Mesenchymal stem cell (in vitro differentiated cells and primary cell): ENCODE results near the gene DNAI2.

Experiments used
- DNase-seq: peaks from one replicate; pipeline ENCODE4 v3.0.0-alpha.2; 2013
- H2AFZ ChIP-seq: one replicate; pipeline ENCODE4 v1.6.1; 2013; ENCODE audit warnings: low read depth, mild to moderate bottlenecking, control low read depth, inconsistent platforms, low read length, moderate library complexity
- H2AK5ac ChIP-seq: 2 replicates; pipeline ENCODE4 v1.6.1; 2013; ENCODE audit warnings: low read length, moderate library complexity, mild to moderate bottlenecking, inconsistent platforms; ENCODE audit not compliant: severe bottlenecking
- H2BK120ac ChIP-seq: one replicate; pipeline ENCODE4 v1.6.1; 2013; ENCODE audit warnings: low read depth, mild to moderate bottlenecking, inconsistent platforms, low read length, moderate library complexity
- H2BK12ac ChIP-seq, 2 experiments: one replicate each; pipeline ENCODE4 v1.6.1; 2013; ENCODE audit warnings: inconsistent platforms in 2 of 2, low read length in 2 of 2, mild to moderate bottlenecking in 2 of 2, moderate library complexity in 2 of 2, control low read depth in 1 of 2
- H2BK15ac ChIP-seq: one replicate; pipeline ENCODE4 v1.6.1; 2013; ENCODE audit warnings: mild to moderate bottlenecking, low read depth, inconsistent platforms; ENCODE audit not compliant: poor library complexity, severe bottlenecking
- H2BK5ac ChIP-seq: 2 replicates; pipeline ENCODE4 v1.6.1; 2013; ENCODE audit warnings: low read depth, mild to moderate bottlenecking, low read length, control low read depth, inconsistent platforms; ENCODE audit not compliant: poor library complexity, severe bottlenecking
- H3K14ac ChIP-seq, 2 experiments: one replicate each; pipeline ENCODE4 v1.6.1; 2013; ENCODE audit warnings: inconsistent platforms in 2 of 2, low read length in 2 of 2, control low read depth in 1 of 2, mild to moderate bottlenecking in 1 of 2, moderate library complexity in 1 of 2
- H3K18ac ChIP-seq, 2 experiments: one replicate each; pipeline ENCODE4 v1.6.1; 2013; ENCODE audit warnings: inconsistent platforms in 2 of 2, low read length in 2 of 2, control low read depth in 1 of 2, low read depth in 1 of 2, mild to moderate bottlenecking in 1 of 2
- H3K23ac ChIP-seq, 2 experiments: one replicate each; pipeline ENCODE4 v1.6.1; 2013; ENCODE audit warnings: inconsistent platforms in 2 of 2, low read length in 2 of 2, mild to moderate bottlenecking in 2 of 2, moderate library complexity in 2 of 2, control low read depth in 1 of 2
- H3K27ac ChIP-seq: 2 replicates; pipeline ENCODE4 v1.5.1; 2013; ENCODE audit warnings: mild to moderate bottlenecking, moderate library complexity, low read length, control low read depth, inconsistent platforms; ENCODE audit not compliant: poor library complexity, severe bottlenecking
- H3K27me3 ChIP-seq, 2 experiments: 2 replicates each; pipeline versions ENCODE4 v1.6.1 to v1.7.0; 2013; ENCODE audit warnings: low read length in 2 of 2, mild to moderate bottlenecking in 2 of 2, moderate library complexity in 2 of 2, control low read depth in 1 of 2, inconsistent platforms in 1 of 2; ENCODE audit not compliant: control insufficient read depth in 1 of 2, insufficient read depth in 1 of 2
- H3K36me3 ChIP-seq, 2 experiments: 2 replicates each; pipeline versions ENCODE4 v1.6.1 to v1.7.0; 2013; ENCODE audit warnings: low read length in 2 of 2, control low read depth in 1 of 2, inconsistent platforms in 1 of 2, low read depth in 1 of 2, mild to moderate bottlenecking in 1 of 2; ENCODE audit not compliant: insufficient read depth in 2 of 2, control insufficient read depth in 1 of 2
- H3K4ac ChIP-seq, 2 experiments: one replicate each; pipeline ENCODE4 v1.6.1; 2013; ENCODE audit warnings: inconsistent platforms in 2 of 2, low read length in 2 of 2, mild to moderate bottlenecking in 2 of 2, moderate library complexity in 2 of 2, control low read depth in 1 of 2, low read depth in 1 of 2
- H3K4me1 ChIP-seq: 2 replicates; pipeline ENCODE4 v1.6.1; 2013; ENCODE audit warnings: low read depth, low read length, control low read depth; ENCODE audit not compliant: control insufficient read depth, insufficient read depth
- H3K4me2 ChIP-seq: 2 replicates; pipeline ENCODE4 v1.6.1; 2013; ENCODE audit warnings: low read length, mild to moderate bottlenecking, inconsistent platforms; ENCODE audit not compliant: poor library complexity, severe bottlenecking
- H3K4me3 ChIP-seq, 2 experiments: 2 replicates each; pipeline versions ENCODE4 v1.5.1 to v1.7.0; 2013; ENCODE audit warnings: low read length in 2 of 2, mild to moderate bottlenecking in 2 of 2, control low read depth in 1 of 2, low read depth in 1 of 2; ENCODE audit not compliant: insufficient read depth in 1 of 2
- H3K79me1 ChIP-seq: replicated peaks from 2 replicates; pipeline ENCODE4 v1.6.1; 2013; ENCODE audit warnings: mild to moderate bottlenecking, control low read depth, low read length, inconsistent platforms; ENCODE audit not compliant: poor library complexity, severe bottlenecking
- H3K9ac ChIP-seq: 2 replicates; pipeline ENCODE4 v1.7.0; 2013; ENCODE audit warnings: mild to moderate bottlenecking, low read length, moderate library complexity
- H3K9me3 ChIP-seq: 2 replicates; pipeline ENCODE4 v1.7.0; 2013; ENCODE audit warnings: mild to moderate bottlenecking, low read length; ENCODE audit not compliant: control insufficient read depth
- H4K8ac ChIP-seq: one replicate; pipeline ENCODE4 v1.6.1; 2013; ENCODE audit warnings: inconsistent platforms, mild to moderate bottlenecking, low read length, moderate library complexity
- H4K91ac ChIP-seq: one replicate; pipeline ENCODE4 v1.6.1; 2013; ENCODE audit warnings: mild to moderate bottlenecking, low read length, inconsistent platforms
- WGBS: methylation state at CpG from one replicate; pipeline ENCODE4 v1.1.7; 2013; ENCODE audit warnings: mixed read lengths; 5-methylcytosine and 5-hydroxymethylcytosine counted together

The DNAI2 gene

DNA sequence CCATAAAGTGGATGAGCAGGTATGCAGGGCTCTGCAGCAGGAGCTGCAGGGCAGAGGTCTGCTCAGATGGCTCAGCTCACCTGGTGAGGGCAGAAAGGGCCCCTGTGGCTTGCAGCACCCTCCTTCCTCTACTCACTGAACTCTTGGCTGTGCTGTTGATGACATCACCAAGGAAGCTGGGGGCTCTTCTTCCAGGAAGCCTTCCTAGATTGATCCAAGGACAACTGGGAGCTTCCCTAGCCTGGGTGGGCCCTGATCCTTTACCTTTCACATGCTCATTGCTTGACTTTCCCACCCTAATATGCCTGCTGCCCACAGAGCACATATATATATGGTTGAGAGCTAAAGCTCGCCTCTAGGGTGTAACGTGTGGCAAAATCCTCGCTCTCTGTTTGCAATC, 54.5 kb downstream of the DNAI2 start:
- Histone ChIP-seq H3K4me1 (peaks cover 10% of the 10 kb centered on the region), H3K4ac (no peak overlapping the region), H3K4me2 (no peak overlapping the region), H3K9me3 (no peaks in the 10 kb centered on the region), H2AFZ (no peak overlapping the region), H2AK5ac (no peak overlapping the region), H3K23ac (no peak overlapping the region), H2BK15ac (no peak overlapping the region), H3K9ac (no peak overlapping the region), H3K14ac (no peak overlapping the region), H2BK120ac (no peak overlapping the region), H3K4me3 (no peak overlapping the region), H3K27me3 (peaks cover 48 to 81% of the 10 kb centered on the region in 2 experiments), H4K8ac (no peak overlapping the region), H2BK5ac (no peak overlapping the region), H3K36me3 (no peaks in the 10 kb centered on the region), H3K27ac (no peak overlapping the region), H3K79me1 (no peaks in the 10 kb centered on the region), H3K18ac (no peak overlapping the region), H2BK12ac (no peak overlapping the region), H4K91ac (no peak overlapping the region)
- WGBS = 92% methylated on average over 3 of the region's 3 CpGs
- DNase-seq = no peak

DNA sequence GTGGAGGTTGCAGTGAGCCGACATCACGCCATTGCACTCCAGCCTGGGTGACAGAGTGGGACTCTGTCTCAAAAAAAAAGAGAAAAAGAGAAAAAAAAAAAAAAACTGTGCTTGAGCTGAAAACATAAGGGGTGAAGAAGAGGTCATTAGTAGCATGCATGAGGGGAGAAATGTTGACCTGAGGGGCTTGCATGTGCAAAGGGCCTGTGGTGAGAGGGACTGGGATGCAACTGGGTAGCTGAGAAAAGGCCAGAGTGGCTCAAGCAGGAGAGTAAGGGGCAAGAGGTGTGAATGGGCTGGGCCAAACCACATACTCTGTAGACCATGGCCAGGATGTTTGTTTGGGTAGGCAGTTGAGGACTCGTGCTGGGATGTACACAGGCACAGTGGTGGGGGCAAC, 55.3 kb downstream of the DNAI2 start:
- H4K8ac ChIP-seq = no peak overlapping the region
- no peak overlapping the region for H2BK120ac ChIP-seq
- H3K23ac ChIP-seq = no peak overlapping the region
- no peak overlapping the region for H3K18ac ChIP-seq
- no peaks in the 10 kb centered on the region for H3K36me3 ChIP-seq
- H3K4me2 ChIP-seq = no peak overlapping the region
- 75% methylated on average over 3 of the region's 3 CpGs for WGBS
- H3K27me3 ChIP-seq = peaks cover 47 to 83% of the 10 kb centered on the region in 2 experiments
- no peak overlapping the region for H2BK15ac ChIP-seq
- H3K4me1 ChIP-seq = peaks cover 10% of the 10 kb centered on the region
- H3K9ac ChIP-seq = no peak overlapping the region
- H3K4me3 ChIP-seq = no peak overlapping the region
- no peaks in the 10 kb centered on the region for H3K79me1 ChIP-seq
- no peak overlapping the region for H2AK5ac ChIP-seq
- H3K14ac ChIP-seq = no peak overlapping the region
- peaks cover 4% of the 10 kb centered on the region for H3K9me3 ChIP-seq
- H3K27ac ChIP-seq = no peak overlapping the region
- no peak for DNase-seq
- H4K91ac ChIP-seq = no peak overlapping the region
- no peak overlapping the region for H3K4ac ChIP-seq
- H2AFZ ChIP-seq = no peak overlapping the region
- no peak overlapping the region for H2BK5ac ChIP-seq
- H2BK12ac ChIP-seq = no peak overlapping the region

DNA sequence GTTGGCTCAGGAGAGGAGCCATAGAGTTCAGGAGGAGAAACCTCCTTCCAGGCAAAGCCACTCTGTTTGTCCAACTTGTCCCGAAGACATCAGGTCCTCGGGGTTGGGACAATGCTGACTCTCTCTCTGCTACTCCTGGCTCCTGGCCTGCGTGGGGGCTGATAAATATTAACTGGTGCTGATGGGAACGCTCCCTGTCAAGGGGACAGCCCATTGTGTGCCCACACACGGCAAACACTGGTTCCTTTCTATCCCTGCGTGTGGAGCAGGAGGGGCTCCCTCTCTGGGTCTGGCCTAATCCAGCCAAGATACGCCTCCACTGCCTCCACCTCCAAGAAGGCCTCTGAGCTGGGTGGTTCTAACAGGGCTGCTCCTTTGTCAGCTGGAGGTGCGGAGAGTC, 56.4 kb downstream of the DNAI2 start:
- Histone ChIP-seq H3K18ac (no peak overlapping the region), H3K4me2 (no peak overlapping the region)
- DNase-seq = no peak

DNA sequence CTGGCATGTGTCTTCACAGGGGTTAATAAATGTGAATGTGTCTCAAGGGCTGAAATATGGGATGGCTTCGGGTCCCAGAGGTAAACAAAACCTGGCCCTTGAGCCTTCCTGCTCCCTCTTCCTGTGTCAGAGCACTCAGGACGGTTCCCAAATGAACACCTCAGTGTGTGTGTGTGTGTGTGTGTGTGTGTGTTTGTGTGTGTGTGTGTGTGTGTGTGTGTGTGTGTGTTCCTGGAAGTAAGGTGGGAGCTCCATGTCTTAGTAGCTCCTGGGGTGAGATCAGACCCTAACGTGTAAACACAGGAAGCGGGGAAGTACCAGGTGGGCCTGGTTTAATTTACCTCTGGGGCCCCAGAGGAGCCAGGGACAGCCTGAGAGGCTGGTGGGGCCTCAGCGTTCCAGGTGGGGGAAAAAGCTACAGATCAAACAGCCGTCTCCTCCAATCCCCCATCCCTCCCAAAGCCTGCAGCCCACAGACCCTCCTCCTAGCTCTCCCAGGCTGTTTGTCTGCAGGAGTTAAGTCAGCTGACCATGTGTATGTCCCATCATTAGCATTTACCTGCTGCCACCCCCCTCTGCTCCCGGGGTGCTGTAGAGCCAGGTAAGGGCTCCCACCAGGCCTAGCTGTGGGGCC, 58.1 kb downstream of the DNAI2 start:
- no peak overlapping the region for H2BK15ac ChIP-seq
- no peak overlapping the region for H3K18ac ChIP-seq
- H3K23ac ChIP-seq = no peak overlapping the region
- DNase-seq = no peak
- no peaks in the 10 kb centered on the region for H3K79me1 ChIP-seq
- H2BK5ac ChIP-seq = no peak overlapping the region
- no peaks in the 10 kb centered on the region for H3K36me3 ChIP-seq
- H3K9ac ChIP-seq = no peak overlapping the region
- H4K8ac ChIP-seq = no peak overlapping the region
- WGBS = 37% methylated on average over 7 of the region's 7 CpGs
- no peak overlapping the region for H2BK120ac ChIP-seq
- H2BK12ac ChIP-seq = no peak overlapping the region
- no peak overlapping the region for H2AFZ ChIP-seq
- no peaks in the 10 kb centered on the region for H3K4me1 ChIP-seq
- H4K91ac ChIP-seq = no peak overlapping the region
- no peak overlapping the region for H3K14ac ChIP-seq
- H2AK5ac ChIP-seq = no peak overlapping the region
- H3K9me3 ChIP-seq = peaks cover 8% of the 10 kb centered on the region
- H3K4me2 ChIP-seq = no peak overlapping the region
- no peak overlapping the region for H3K4me3 ChIP-seq
- no peak overlapping the region for H3K4ac ChIP-seq
- H3K27me3 ChIP-seq = peaks cover 22 to 75% of the 10 kb centered on the region in 2 experiments
- no peak overlapping the region for H3K27ac ChIP-seq

More for the DNA sequence above, 56.4 kb downstream of the DNAI2 start:
- peaks cover 36 to 81% of the 10 kb centered on the region in 2 experiments for H3K27me3 ChIP-seq
- H4K91ac ChIP-seq = no peak overlapping the region
- no peak overlapping the region for H2BK120ac ChIP-seq
- no peaks in the 10 kb centered on the region for H3K79me1 ChIP-seq
- H3K9ac ChIP-seq = no peak overlapping the region
- no peak overlapping the region for H3K4ac ChIP-seq
- H3K14ac ChIP-seq = no peak overlapping the region
- H4K8ac ChIP-seq = no peak overlapping the region
- no peak overlapping the region for H2AK5ac ChIP-seq
- 82% methylated on average over 8 of the region's 8 CpGs for WGBS
- H3K4me1 ChIP-seq = peaks cover 10% of the 10 kb centered on the region
- peaks cover 8% of the 10 kb centered on the region for H3K9me3 ChIP-seq
- H3K23ac ChIP-seq = no peak overlapping the region
- no peak overlapping the region for H3K27ac ChIP-seq
- H2BK5ac ChIP-seq = no peak overlapping the region
- H3K4me3 ChIP-seq = no peak overlapping the region
- no peaks in the 10 kb centered on the region for H3K36me3 ChIP-seq
- H2BK15ac ChIP-seq = no peak overlapping the region
- no peak overlapping the region for H2AFZ ChIP-seq
- H2BK12ac ChIP-seq = no peak overlapping the region
